DOHH2 (cell line): ENCODE results near the gene BBX.

Experiments used
- H3F3A ChIP-seq: fragments of 200-600 bp; sonication (generic), shearing (Covaris generic); 2 replicates; pipeline ENCODE4 v1.6.0; 2016; ENCODE audit warnings: antibody characterized with exemption, mild to moderate bottlenecking; ENCODE audit not compliant: control insufficient read depth, insufficient read depth
- H3K27ac ChIP-seq: fragments of 200-600 bp; sonication (generic); 2 replicates; pipeline ENCODE4 v1.5.1; 2014; ENCODE audit warnings: low read depth, mild to moderate bottlenecking, low read length, moderate library complexity
- H3K27me3 ChIP-seq: fragments of 200-600 bp; sonication (generic); 2 replicates; pipeline ENCODE4 v1.6.1; 2014; ENCODE audit warnings: mild to moderate bottlenecking, low read length, mixed read lengths; ENCODE audit not compliant: control insufficient read depth
- H3K36me3 ChIP-seq: fragments of 200-600 bp; sonication (generic); 2 replicates; pipeline ENCODE4 v1.6.1; 2014; ENCODE audit warnings: mild to moderate bottlenecking, low read length, moderate library complexity, mixed read lengths; ENCODE audit not compliant: control insufficient read depth
- H3K4me1 ChIP-seq: fragments of 200-600 bp; sonication (generic); 2 replicates; pipeline ENCODE4 v1.6.1; 2014; ENCODE audit warnings: mild to moderate bottlenecking, low read length, mixed read lengths; ENCODE audit not compliant: control insufficient read depth
- H3K4me2 ChIP-seq: fragments of 200-600 bp; sonication (generic); 2 replicates; pipeline ENCODE4 v1.6.0; 2014; ENCODE audit warnings: mild to moderate bottlenecking, low read length, moderate library complexity
- H3K4me3 ChIP-seq: fragments of 200-600 bp; sonication (generic); 2 replicates; pipeline ENCODE4 v1.5.1; 2014; ENCODE audit warnings: mild to moderate bottlenecking, low read length, mixed read lengths
- H3K79me2 ChIP-seq: fragments of 200-600 bp; sonication (generic); 2 replicates; pipeline ENCODE4 v1.6.1; 2014; ENCODE audit warnings: mild to moderate bottlenecking, low read length, mixed read lengths; ENCODE audit not compliant: control insufficient read depth
- H3K9me2 ChIP-seq: fragments of 200-600 bp; sonication (generic); replicated peaks from 2 replicates; pipeline ENCODE4 v1.6.1; 2014; ENCODE audit warnings: mild to moderate bottlenecking, low read length, mixed read lengths; ENCODE audit not compliant: control insufficient read depth
- H3K9me3 ChIP-seq: fragments of 200-600 bp; sonication (generic); 2 replicates; pipeline ENCODE4 v1.6.1; 2014; ENCODE audit warnings: antibody characterized with exemption, low read length, mixed read lengths; ENCODE audit not compliant: control insufficient read depth, insufficient read depth
- H4K20me1 ChIP-seq: fragments of 200-600 bp; sonication (generic); 2 replicates; pipeline ENCODE4 v1.6.0; 2014; ENCODE audit warnings: low read depth, mild to moderate bottlenecking, antibody characterized with exemption, low read length, moderate library complexity; ENCODE audit not compliant: control insufficient read depth, insufficient read depth
- CTCF ChIP-seq: fragments of 200-600 bp; sonication (generic); IDR thresholded peaks from one replicate; pipeline ENCODE4 v1.5.1; 2014; ENCODE audit warnings: antibody characterized with exemption, mild to moderate bottlenecking, low read depth, low read length; ENCODE audit not compliant: poor library complexity, severe bottlenecking
- EZH2phosphoT487 ChIP-seq: fragments of 200-600 bp; sonication (generic); IDR thresholded peaks from 2 replicates; pipeline ENCODE4 v1.6.1; 2017; ENCODE audit warnings: borderline replicate concordance, mild to moderate bottlenecking, antibody characterized with exemption, low read length, moderate library complexity, mixed read lengths

BBX gene

GRCh38 chr3:107522510-107523288 lies at the start of gene BBX:
BBX (plus strand) TSS chr3:107522962; CDS start chr3:107710461, 187,499 bp downstream.
- peaks cover 46% of the 10 kb centered on the region for H3K79me2 ChIP-seq
- TF ChIP-seq EZH2phosphoT487 (no peak), CTCF (no peak)
- peak within 1 kb of the TSS; percentile 96 for H3K4me3 ChIP-seq
- H3K4me2 ChIP-seq, result peak within 1 kb of the TSS; percentile 100
- H3K9me3 ChIP-seq, result no peaks in the 10 kb centered on the region
- peaks cover 16% of the 10 kb centered on the region for H4K20me1 ChIP-seq
- H3K36me3 ChIP-seq, result peaks cover 26% of the 10 kb centered on the region
- H3K9me2 ChIP-seq, result no peaks in the 10 kb centered on the region
- peaks cover 39% of the 10 kb centered on the region for H3K4me1 ChIP-seq
- no peaks in the 10 kb centered on the region for H3K27me3 ChIP-seq
- peak within 1 kb of the TSS; percentile 78 for H3K27ac ChIP-seq
- H3F3A ChIP-seq, result peaks cover 5% of the 10 kb centered on the region

- Histone ChIP-seq H3K36me3 (no peaks in the 10 kb centered on the region), H3F3A (no peaks in the 10 kb centered on the region), H3K4me1 (no peaks in the 10 kb centered on the region), H3K79me2 (no peaks in the 10 kb centered on the region), H3K9me2 (no peaks in the 10 kb centered on the region), H3K27ac (no peak overlapping the region), H3K9me3 (no peaks in the 10 kb centered on the region), H3K27me3 (no peaks in the 10 kb centered on the region), H4K20me1 (no peaks in the 10 kb centered on the region), H3K4me2 (no peak overlapping the region), H3K4me3 (no peak overlapping the region)
- TF ChIP-seq CTCF, result no peak
- no peak for TF ChIP-seq EZH2phosphoT487
Measured at GRCh38 chr3:107476462-107476861, 46.3 kb upstream of the BBX start.

GRCh38 chr3:107487490-107487889 lies 35.3 kb upstream of the BBX start:
- Histone ChIP-seq H4K20me1 (no peaks in the 10 kb centered on the region), H3K4me1 (no peaks in the 10 kb centered on the region), H3K79me2 (no peaks in the 10 kb centered on the region), H3K9me2 (no peaks in the 10 kb centered on the region), H3K36me3 (no peaks in the 10 kb centered on the region), H3K9me3 (no peaks in the 10 kb centered on the region), H3K27ac (no peak overlapping the region), H3F3A (no peaks in the 10 kb centered on the region), H3K27me3 (no peaks in the 10 kb centered on the region), H3K4me3 (no peak overlapping the region), H3K4me2 (no peak overlapping the region)
- TF ChIP-seq EZH2phosphoT487, result no peak
- no peak for TF ChIP-seq CTCF
